SH-SY5Y (cell line): ENCODE results near the gene ARHGAP35.

Experiments used
- GATA2 ChIP-seq: IDR thresholded peaks from 2 replicates; pipeline ENCODE4 v1.6.1; 2011; ENCODE audit warnings: mild to moderate bottlenecking, low read depth, low read length
- GATA3 ChIP-seq: IDR thresholded peaks from 2 replicates; pipeline ENCODE4 v1.6.1; 2011; ENCODE audit warnings: low read depth, mild to moderate bottlenecking, low read length, moderate library complexity

DNA sequence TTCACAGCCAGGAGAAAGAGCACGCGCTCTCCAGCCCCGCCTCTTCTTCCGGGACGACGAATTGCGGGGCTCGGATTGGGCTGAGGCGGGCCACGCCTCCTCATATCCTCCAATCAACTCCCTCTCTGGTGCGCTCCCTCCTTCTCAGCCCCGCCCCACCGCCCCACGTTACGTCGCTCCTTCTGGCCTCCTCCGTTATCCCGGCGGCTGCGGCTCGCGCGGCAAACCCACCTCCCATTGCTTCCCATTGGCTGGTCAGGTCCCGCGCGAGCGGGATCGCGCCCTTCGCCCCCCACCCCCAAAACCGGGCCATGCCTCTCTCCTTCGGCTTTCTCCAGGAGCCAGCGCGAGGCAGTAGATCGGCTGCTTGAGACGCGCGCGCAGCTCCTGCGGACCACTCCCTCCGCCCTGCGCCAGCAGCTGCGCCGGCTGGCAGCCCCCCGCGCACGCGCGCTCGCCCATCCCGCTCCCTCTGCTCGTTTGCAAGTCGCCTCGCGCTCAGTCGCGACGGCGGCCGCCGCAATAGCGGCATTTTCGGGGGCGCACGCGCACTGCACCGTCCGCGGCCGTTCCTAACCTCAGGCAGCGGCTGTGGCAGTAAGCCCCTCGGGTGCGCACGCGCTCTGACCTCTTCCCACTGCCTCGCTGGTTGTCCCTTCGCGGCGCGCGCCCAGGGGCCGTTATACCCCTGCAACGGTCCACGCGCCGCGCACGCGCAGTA, 512 bp upstream of the ARHGAP35 start:
- TF ChIP-seq GATA2 = no peak
- no peak for TF ChIP-seq GATA3
